ENCODE measurements around the gene TTYH3.

Gene TTYH3

GRCh38 chr7:2628891-2629290, 2.9 kb upstream of the TTYH3 start:
- TF ChIP-seq GATA1 (IDR thresholded peaks at IDR 0.05; ENCODE audit: low read depth, low read length) (no peak), POLR2A (IDR thresholded peaks at IDR 0.05; ENCODE audit: low read length) (no peak)

GRCh38 chr7:2629746-2630681, 1.8 kb upstream of the TTYH3 start:
- no peak for DNase-seq
- TF ChIP-seq POLR2A (IDR thresholded peaks at IDR 0.05; ENCODE audit: low read length) (no peak), GATA1 (IDR thresholded peaks at IDR 0.05; ENCODE audit: low read depth, low read length) (no peak)

More at GRCh38 chr7:2628891-2629290, 2.9 kb upstream of the TTYH3 start:
- DNase-seq = no peak

- TF ChIP-seq GATA1 (IDR thresholded peaks at IDR 0.05; ENCODE audit: low read depth, low read length) (no peak), POLR2A (IDR thresholded peaks at IDR 0.05; ENCODE audit: low read length) (no peak)
- peak in 1 of 2 experiments; percentile 27 for DNase-seq
These were observed 1.1 kb downstream of the TTYH3 start for GRCh38 chr7:2632733-2633537.

- TF ChIP-seq GATA1 (IDR thresholded peaks at IDR 0.05; ENCODE audit: low read depth, low read length) (no peak), POLR2A (IDR thresholded peaks at IDR 0.05; ENCODE audit: low read length) (no peak)
- DNase-seq = no peak
These were observed 1.9 kb downstream of the TTYH3 start for GRCh38 chr7:2633538-2634266.

- no peak for TF ChIP-seq GATA1 (IDR thresholded peaks at IDR 0.05; ENCODE audit: low read depth, low read length)
- no peak for TF ChIP-seq POLR2A (IDR thresholded peaks at IDR 0.05; ENCODE audit: low read length)
- no peak for DNase-seq
These were observed 2.7 kb downstream of the TTYH3 start for GRCh38 chr7:2634267-2635145.

GRCh38 chr7:2635148-2635668, 3.4 kb downstream of the TTYH3 start:
- DNase-seq = no peak
- TF ChIP-seq POLR2A (IDR thresholded peaks at IDR 0.05; ENCODE audit: low read length) (no peak), GATA1 (IDR thresholded peaks at IDR 0.05; ENCODE audit: low read depth, low read length) (no peak)

GRCh38 chr7:2635810-2636701, 4.3 kb downstream of the TTYH3 start:
- no peak for DNase-seq
- no peak for TF ChIP-seq POLR2A (IDR thresholded peaks at IDR 0.05; ENCODE audit: low read length)
- TF ChIP-seq GATA1 (IDR thresholded peaks at IDR 0.05; ENCODE audit: low read depth, low read length) = no peak

- TF ChIP-seq POLR2A (IDR thresholded peaks at IDR 0.05; ENCODE audit: low read length) = no peak
- no peak for TF ChIP-seq GATA1 (IDR thresholded peaks at IDR 0.05; ENCODE audit: low read depth, low read length)
- no peak for DNase-seq
These were observed 5.3 kb downstream of the TTYH3 start for GRCh38 chr7:2637066-2637471.

GRCh38 chr7:2637505-2638223, 5.9 kb downstream of the TTYH3 start:
- TF ChIP-seq POLR2A (IDR thresholded peaks at IDR 0.05; ENCODE audit: low read length) = no peak
- TF ChIP-seq GATA1 (IDR thresholded peaks at IDR 0.05; ENCODE audit: low read depth, low read length) = no peak
- no peak for DNase-seq

GRCh38 chr7:2638224-2638991, 6.6 kb downstream of the TTYH3 start:
- no peak for DNase-seq
- TF ChIP-seq POLR2A (IDR thresholded peaks at IDR 0.05; ENCODE audit: low read length) = no peak
- TF ChIP-seq GATA1 (IDR thresholded peaks at IDR 0.05; ENCODE audit: low read depth, low read length) = no peak

Data from erythroblast (primary cell).